ENCODE measurements around the gene OR6N1. TPM values are rescaled to one million over a fixed set of nuclear protein-coding genes. Genes with fewer than 3 reads are reported as not detected.

Gene OR6N1
- total RNA-seq, 2 experiments from 2014 or later: not detected

DNA sequence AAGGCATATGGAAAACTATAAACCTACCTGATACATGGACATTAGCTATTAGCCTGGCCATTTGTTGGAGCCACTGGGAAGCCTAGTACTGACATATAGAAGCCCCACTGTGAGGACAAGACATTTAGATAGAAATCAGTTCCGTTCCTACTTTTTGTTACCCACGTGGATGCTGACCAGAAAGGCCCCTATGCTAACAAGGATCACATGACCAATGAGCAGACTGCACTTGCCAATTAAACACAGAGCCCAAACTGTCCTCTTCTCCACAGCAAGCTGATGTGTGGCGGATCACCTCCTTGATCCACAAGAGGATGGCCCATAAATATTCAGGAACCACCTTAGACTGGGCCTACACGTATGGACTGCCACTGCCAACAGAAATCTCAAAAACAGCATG is 40.3 kb downstream of the OR6N1 start:
- Mint-ChIP-seq H3K27me3 (ENCODE audit: low read depth) (peaks cover 4% of the 10 kb centered on the region), H3K9me3 (no peaks in the 10 kb centered on the region), H3K36me3 (ENCODE audit: low read depth) (no peaks in the 10 kb centered on the region), H3K4me1 (ENCODE audit: low read depth) (no peaks in the 10 kb centered on the region), H3K27ac (no peak overlapping the region), H3K4me3 (no peak overlapping the region)
- CTCF ChIA-PET: no interaction called here
- DNase-seq: no peak
- intact Hi-C loops (cut with micrococcal nuclease): no loop called here

DNA sequence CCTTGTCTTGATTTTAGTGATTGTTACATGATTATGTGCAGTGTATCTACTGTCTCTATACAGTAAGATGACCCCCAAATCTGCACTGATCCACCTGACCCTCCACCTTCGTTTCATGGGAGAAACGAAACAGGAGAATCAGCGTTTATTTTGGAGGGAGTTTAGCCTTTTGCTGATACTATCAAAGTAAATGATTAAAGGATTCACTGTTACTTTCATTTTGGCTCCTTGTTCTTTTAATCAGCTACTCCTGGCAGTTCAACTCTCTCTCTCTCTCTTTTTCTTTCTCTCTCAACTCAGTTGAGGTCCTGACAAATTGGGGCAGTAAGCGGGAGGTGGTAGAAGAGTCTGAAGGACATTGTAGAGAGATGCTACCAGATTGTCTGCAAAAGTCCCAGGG is 41.5 kb downstream of the OR6N1 start:
- Mint-ChIP-seq H3K4me3 (no peak overlapping the region), H3K27ac (no peak overlapping the region), H3K36me3 (ENCODE audit: low read depth) (no peaks in the 10 kb centered on the region), H3K9me3 (no peaks in the 10 kb centered on the region), H3K27me3 (ENCODE audit: low read depth) (peaks cover 7% of the 10 kb centered on the region), H3K4me1 (ENCODE audit: low read depth) (no peaks in the 10 kb centered on the region)
- intact Hi-C loops (cut with micrococcal nuclease): no loop called here
- no peak for DNase-seq
- CTCF ChIA-PET: no interaction called here

DNA sequence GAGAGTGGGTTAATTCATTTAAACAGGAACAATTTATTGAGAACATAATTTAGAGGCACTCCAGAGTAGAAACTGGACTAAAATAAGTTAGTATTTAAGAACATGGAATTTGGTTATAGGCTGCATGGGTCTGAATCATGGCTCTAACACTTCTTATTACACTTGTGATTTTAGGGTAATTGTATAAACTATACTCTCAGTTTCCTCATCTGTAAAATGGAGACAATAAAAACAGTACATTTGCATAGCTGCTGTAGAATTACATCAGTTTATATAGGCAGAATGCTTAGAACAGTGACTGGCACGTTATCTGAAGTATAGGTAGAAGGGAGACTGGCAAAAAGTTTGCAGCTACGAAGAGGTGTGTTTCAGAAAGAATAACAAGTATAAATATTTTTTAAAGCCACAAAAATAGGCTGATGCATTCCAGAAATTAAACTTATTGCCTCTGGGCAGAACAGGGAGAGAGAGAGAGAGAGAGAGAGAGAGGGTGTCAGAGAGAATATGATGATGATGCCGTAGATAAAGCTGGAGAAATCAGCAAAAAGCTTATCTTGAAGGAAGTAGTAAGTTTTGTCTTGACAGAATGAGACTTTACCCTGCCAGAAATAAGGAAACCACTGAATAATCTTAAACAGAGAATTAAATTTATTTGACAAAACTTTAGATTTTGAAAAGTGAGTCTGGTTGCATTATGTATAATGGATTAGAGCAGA is 43.3 kb downstream of the OR6N1 start:
- CTCF ChIA-PET: interaction anchor here (0.6 kb wide), 1 partner anchor 66 kb away, joined by 5 read pairs; no protein-coding TSS in a partner anchor
- no peak for DNase-seq
- Mint-ChIP-seq H3K27me3 (ENCODE audit: low read depth) (peaks cover 17% of the 10 kb centered on the region), H3K9me3 (no peaks in the 10 kb centered on the region), H3K4me1 (ENCODE audit: low read depth) (no peaks in the 10 kb centered on the region), H3K36me3 (ENCODE audit: low read depth) (no peaks in the 10 kb centered on the region), H3K27ac (no peak overlapping the region), H3K4me3 (no peak overlapping the region)
- intact Hi-C loops (cut with micrococcal nuclease): no loop called here

DNA sequence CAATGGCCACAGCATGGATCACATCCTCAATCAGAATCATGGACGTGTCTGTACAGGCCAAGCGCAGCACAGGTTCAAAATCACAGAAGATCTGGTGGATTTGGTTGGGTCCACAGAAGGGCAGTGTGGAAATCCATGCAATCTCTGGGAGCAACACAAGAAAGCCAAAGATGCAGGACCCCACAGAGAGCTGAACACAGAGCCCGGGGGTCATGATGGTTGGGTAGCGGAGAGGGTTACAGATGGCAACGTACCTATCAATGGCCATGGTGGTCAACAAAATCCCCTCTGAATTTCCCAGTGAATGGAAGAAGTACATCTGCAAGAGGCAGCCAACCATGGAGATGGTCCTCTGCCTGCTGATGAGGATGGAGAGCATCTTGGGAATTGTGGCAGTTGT is 47.6 kb downstream of the OR6N1 start:
- no peaks in the 10 kb centered on the region for H3K4me1 Mint-ChIP-seq (ENCODE audit: low read depth)
- no peak overlapping the region for H3K27ac Mint-ChIP-seq
- H3K27me3 Mint-ChIP-seq (ENCODE audit: low read depth): peaks cover 25% of the 10 kb centered on the region
- H3K4me3 Mint-ChIP-seq: no peak overlapping the region
- H3K36me3 Mint-ChIP-seq (ENCODE audit: low read depth): no peaks in the 10 kb centered on the region
- H3K9me3 Mint-ChIP-seq: no peaks in the 10 kb centered on the region
- CTCF ChIA-PET: interaction anchor here (0.6 kb wide), 1 partner anchor 16 kb away, joined by 3 read pairs; no protein-coding TSS in a partner anchor
- no peak for DNase-seq
- intact Hi-C loops (cut with micrococcal nuclease): no loop called here

DNA sequence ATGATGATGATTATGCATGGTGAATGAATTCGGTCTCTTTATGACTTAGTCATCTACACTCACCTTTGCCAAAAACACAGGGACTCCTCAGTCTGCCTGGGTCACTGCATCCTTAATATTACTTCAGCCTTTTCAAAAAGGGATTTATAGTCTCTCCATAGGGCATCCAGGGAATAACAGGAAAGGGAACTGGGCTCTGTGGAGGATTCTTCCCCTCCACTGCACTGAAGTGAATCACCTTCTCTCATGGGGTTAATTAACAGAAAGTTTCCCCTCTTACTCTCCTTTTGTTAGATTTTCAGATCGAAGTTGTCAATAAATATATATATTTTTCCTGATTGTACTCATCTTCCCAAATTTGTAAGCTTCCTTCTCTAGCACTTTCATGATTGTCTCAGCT is 51.4 kb downstream of the OR6N1 start, which contains the start of gene OR6K3:
OR6K3 (minus strand) TSS at position 101 of the 400 bp plus-strand sequence. CDS start 2,605 bp downstream, outside the sequence.
- Mint-ChIP-seq H3K4me3 (no peak within 1 kb of the TSS), H3K4me1 (ENCODE audit: low read depth) (peaks cover 4% of the 10 kb centered on the region), H3K36me3 (ENCODE audit: low read depth) (no peaks in the 10 kb centered on the region), H3K27ac (no peak within 1 kb of the TSS), H3K27me3 (ENCODE audit: low read depth) (peaks cover 22% of the 10 kb centered on the region), H3K9me3 (no peaks in the 10 kb centered on the region)
- DNase-seq: no peak
- intact Hi-C loops (cut with micrococcal nuclease): no loop called here
- CTCF ChIA-PET: no interaction called here

DNA sequence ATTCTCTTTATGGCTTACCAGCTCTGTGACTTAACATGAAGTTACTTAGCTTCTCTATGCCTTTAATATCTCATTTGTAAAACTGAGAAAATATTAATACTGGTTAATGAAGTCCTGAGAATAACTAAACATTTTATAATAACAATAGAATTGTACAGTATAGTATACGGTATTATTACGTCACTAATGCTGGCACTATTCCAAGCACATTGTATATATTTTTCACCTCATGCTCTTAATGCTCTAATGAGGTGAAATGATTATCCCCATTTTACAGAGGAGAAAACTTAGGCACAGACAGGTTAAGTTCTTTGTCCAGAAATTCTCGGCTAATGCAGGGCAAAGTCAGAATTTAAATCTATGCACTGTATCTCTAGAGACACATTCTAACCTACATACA is 52.3 kb downstream of the OR6N1 start:
- H3K36me3 Mint-ChIP-seq (ENCODE audit: low read depth): no peaks in the 10 kb centered on the region
- no peak overlapping the region for H3K4me3 Mint-ChIP-seq
- no peak overlapping the region for H3K27ac Mint-ChIP-seq
- peaks cover 4% of the 10 kb centered on the region for H3K4me1 Mint-ChIP-seq (ENCODE audit: low read depth)
- intact Hi-C loops (cut with micrococcal nuclease): loop anchor here (5.0 kb wide), 1 partner anchor 278 kb away; no protein-coding TSS in a partner anchor
- H3K9me3 Mint-ChIP-seq: no peaks in the 10 kb centered on the region
- H3K27me3 Mint-ChIP-seq (ENCODE audit: low read depth): peaks cover 23% of the 10 kb centered on the region
- CTCF ChIA-PET: no interaction called here
- no peak for DNase-seq

DNA sequence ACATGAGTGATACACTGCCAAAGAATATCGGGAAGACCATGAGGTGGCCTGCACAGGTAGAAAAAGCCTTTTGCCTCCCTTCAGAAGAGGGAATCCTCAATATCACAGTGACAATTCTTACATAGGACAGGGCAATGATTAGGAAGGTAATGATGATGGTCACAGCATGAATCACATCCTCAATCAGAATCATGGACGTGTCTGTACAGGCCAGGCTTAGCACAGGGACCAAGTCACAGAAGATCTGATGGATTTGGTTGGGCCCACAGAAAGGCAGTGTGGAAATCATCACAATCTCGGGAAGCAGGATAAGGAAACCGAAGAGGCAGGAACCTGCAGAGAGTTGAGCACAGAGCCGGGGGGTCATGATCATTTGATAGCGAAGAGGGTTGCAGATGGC is 54.7 kb downstream of the OR6N1 start:
- Mint-ChIP-seq H3K9me3 (no peaks in the 10 kb centered on the region), H3K4me3 (no peak overlapping the region), H3K36me3 (ENCODE audit: low read depth) (no peaks in the 10 kb centered on the region), H3K27me3 (ENCODE audit: low read depth) (peaks cover 17% of the 10 kb centered on the region), H3K4me1 (ENCODE audit: low read depth) (peaks cover 4% of the 10 kb centered on the region), H3K27ac (no peak overlapping the region)
- DNase-seq: no peak
- CTCF ChIA-PET: interaction anchor here (0.7 kb wide), 1 partner anchor 186 kb away, joined by 8 read pairs; no protein-coding TSS in a partner anchor
- intact Hi-C loops (cut with micrococcal nuclease): loop anchor here (2.0 to 5.0 kb wide), 2 partner anchors 280 to 359 kb away; partner anchors contain the start of gene AIM2

DNA sequence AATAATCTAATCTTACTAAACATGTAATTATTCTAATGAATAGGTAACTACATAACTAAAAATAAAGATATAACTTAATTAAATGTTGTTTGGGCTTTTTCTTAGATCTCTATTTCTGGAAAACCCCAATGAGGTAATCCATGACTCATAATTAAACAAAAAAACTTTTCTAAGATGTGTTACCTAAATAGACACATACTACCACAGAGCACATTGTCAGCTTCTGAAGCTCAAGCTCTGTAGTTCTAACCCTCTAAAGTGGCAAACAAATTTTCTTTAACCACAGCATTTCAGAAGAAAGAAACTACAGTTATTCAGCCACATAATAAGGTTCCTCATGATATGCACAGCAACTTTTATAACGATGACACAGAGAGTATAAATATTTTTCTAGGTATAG is 55.7 kb downstream of the OR6N1 start:
- Mint-ChIP-seq H3K4me1 (ENCODE audit: low read depth) (peaks cover 4% of the 10 kb centered on the region), H3K27me3 (ENCODE audit: low read depth) (peaks cover 19% of the 10 kb centered on the region), H3K4me3 (no peak overlapping the region)

DNA sequence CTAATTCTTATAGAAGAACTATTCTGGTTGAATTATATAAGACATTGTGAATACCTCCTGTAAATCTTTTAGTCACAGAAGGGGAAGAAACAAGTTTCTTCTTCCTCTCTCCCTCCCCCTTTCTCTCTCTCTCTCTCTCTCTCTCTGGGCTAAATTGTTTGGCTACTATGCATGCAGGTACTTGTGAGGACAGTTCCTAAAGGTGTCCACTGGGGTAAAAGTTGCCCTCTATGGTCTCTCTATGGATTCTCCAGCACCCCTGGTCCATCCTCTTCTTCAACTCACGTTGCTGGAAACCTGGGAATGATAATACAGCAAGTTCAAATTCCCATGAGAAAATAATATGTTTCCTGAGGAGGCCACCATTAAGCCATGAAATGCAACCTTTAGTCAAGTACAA is 57.2 kb downstream of the OR6N1 start:
- H3K27me3 Mint-ChIP-seq (ENCODE audit: low read depth): peaks cover 10% of the 10 kb centered on the region
- no peaks in the 10 kb centered on the region for H3K36me3 Mint-ChIP-seq (ENCODE audit: low read depth)
- H3K4me3 Mint-ChIP-seq: no peak overlapping the region
- no peak for DNase-seq
- no peaks in the 10 kb centered on the region for H3K9me3 Mint-ChIP-seq
- H3K27ac Mint-ChIP-seq: no peak overlapping the region
- intact Hi-C loops (cut with micrococcal nuclease): loop anchor here (5.0 kb wide), 1 partner anchor 283 kb away; no protein-coding TSS in a partner anchor
- peaks cover 4% of the 10 kb centered on the region for H3K4me1 Mint-ChIP-seq (ENCODE audit: low read depth)
- CTCF ChIA-PET: no interaction called here

More for the DNA sequence above, 55.7 kb downstream of the OR6N1 start:
- CTCF ChIA-PET: no interaction called here
- no peak overlapping the region for H3K27ac Mint-ChIP-seq
- H3K9me3 Mint-ChIP-seq: no peaks in the 10 kb centered on the region
- no peaks in the 10 kb centered on the region for H3K36me3 Mint-ChIP-seq (ENCODE audit: low read depth)
- no peak for DNase-seq
- intact Hi-C loops (cut with micrococcal nuclease): loop anchor here (2.0 to 5.0 kb wide), 2 partner anchors 281 to 360 kb away; partner anchors contain the start of gene AIM2

Other genes starting within 250 kb of the OR6N1 start
- gene OR6Y1, start 217.8 kb downstream of the OR6N1 start, total RNA-seq: not detected
- not detected for gene OR6P1, start 201.6 kb downstream of the OR6N1 start, total RNA-seq
- gene OR10X1, start 192.3 kb downstream of the OR6N1 start, total RNA-seq: not detected
- gene OR10Z1, start 166.9 kb downstream of the OR6N1 start, total RNA-seq: not detected
- not detected for gene SPTA1, start 85.5 kb downstream of the OR6N1 start, total RNA-seq
- gene OR6K2, start 71.5 kb downstream of the OR6N1 start, total RNA-seq: not detected
- gene OR6K3, start 51.5 kb downstream of the OR6N1 start, total RNA-seq: not detected
- gene OR6K6, start 17.5 kb downstream of the OR6N1 start, total RNA-seq: not detected
- gene OR6N2, start 9.0 kb upstream of the OR6N1 start, total RNA-seq: not detected
- not detected for gene MNDA, start 59.2 kb upstream of the OR6N1 start, total RNA-seq
- gene PYHIN1, start 159.4 kb upstream of the OR6N1 start, total RNA-seq: 1 to 10 TPM; 4.1 to 4.4 TPM
- gene IFI16, start 237.7 kb upstream of the OR6N1 start, total RNA-seq: 100 to 1,000 TPM; 287 to 288 TPM

Data from activated naive CD4-positive, alpha-beta T cell treated with anti-CD3 and anti-CD28 coated beads for 36 hours (primary cell).